Activated naive CD4-positive, alpha-beta T cell treated with anti-CD3 and anti-CD28 coated beads, Interleukin-2, amount 50 U/mL, for 72 hours (primary cell): Measurements from ENCODE around the gene BCAS3. TPM values are rescaled to one million over a fixed set of nuclear protein-coding genes. Genes with fewer than 3 reads are reported as not detected.
"Not testable (repeated sequence)": the region's sequence is repeated elsewhere in the genome, so short reads cannot be mapped to it uniquely, and the experiment has no call there.

Experiments
- ATAC-seq, 2 donors: fragments of 150-1000 bp; cut with Tn5 transposase; 2 replicates each; pipeline ENCODE4 v1.10.0; 2021; ENCODE audit warnings: mild to moderate bottlenecking in 2 of 2, moderate library complexity in 2 of 2
- DNase-seq, 2 donors: peaks; one replicate each; pipeline ENCODE4 v3.0.0; 2021 to 2022; ENCODE audit warnings: low spot score in 2 of 2
- H3K27ac Mint-ChIP-seq, 2 donors: one replicate each; pipeline ENCODE4 v1.8.0; 2022; ENCODE audit warnings: mild to moderate bottlenecking in 2 of 2, mixed read lengths in 2 of 2
- H3K36me3 Mint-ChIP-seq, 2 donors: one replicate each; pipeline ENCODE4 v1.8.0; 2022; ENCODE audit warnings: mixed read lengths in 2 of 2
- H3K9me3 Mint-ChIP-seq, 2 donors: one replicate each; pipeline ENCODE4 v1.8.0; 2022; ENCODE audit warnings: mixed read lengths in 2 of 2
- total RNA-seq, 2 donors: library from RNA; stranded (reverse); gene quantifications; one replicate each; pipeline ENCODE4 v1.2.3, GENCODE V29; 2022

The BCAS3 gene
- total RNA-seq, 2 donors from 2014 or later, result 10.5 to 24.4 TPM

GRCh38 chr17:60959696-60960095 is 282.0 kb downstream of the BCAS3 start:
- DNase-seq, result no peak
- no peak overlapping the region for H3K27ac Mint-ChIP-seq
- no peak for ATAC-seq

DNA sequence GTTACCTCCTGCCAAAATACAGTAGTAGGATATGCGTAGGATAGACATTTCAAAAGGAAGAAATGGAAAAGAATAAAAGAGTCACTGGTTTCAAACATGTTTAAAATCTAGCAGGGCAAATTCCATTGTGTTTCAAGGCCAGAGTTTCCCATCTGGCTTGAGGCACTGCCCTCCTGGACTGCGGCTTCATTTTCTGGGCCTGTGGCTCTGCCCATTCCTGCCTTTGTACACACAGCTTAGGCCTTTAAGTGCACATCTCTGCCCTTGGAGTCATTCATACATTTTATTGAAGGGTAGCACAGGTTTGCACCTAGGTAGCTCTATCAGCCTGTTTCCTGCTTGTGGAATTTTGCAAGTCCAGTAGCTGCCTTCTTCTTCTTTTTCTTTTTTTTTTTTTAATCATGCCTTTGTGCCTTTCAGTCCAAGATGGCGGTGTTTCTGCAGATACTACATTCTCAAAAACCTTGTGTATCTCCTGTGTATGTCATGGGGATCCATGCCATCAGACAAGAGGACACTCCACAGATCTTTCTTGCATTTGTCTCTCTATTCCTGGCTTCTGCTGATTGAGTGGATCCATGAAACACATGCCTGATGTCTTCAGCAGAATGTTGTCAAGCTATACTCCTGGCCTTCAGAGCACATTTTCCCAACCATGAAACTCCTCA is 282.9 kb downstream of the BCAS3 start:
- peaks cover 10 to 12% of the 10 kb centered on the region in 2 donors for H3K36me3 Mint-ChIP-seq
- H3K9me3 Mint-ChIP-seq, result peaks cover 9% of the 10 kb centered on the region in 2 donors
- DNase-seq (no peak), ATAC-seq (no peak)
- H3K27ac Mint-ChIP-seq, result no peak overlapping the region

More at GRCh38 chr17:60959696-60960095, 282.0 kb downstream of the BCAS3 start:
- Mint-ChIP-seq H3K36me3 (peaks cover 10 to 12% of the 10 kb centered on the region in 2 donors), H3K9me3 (peaks cover 9% of the 10 kb centered on the region in 2 donors)

- DNase-seq (no peak), ATAC-seq (no peak)
- no peak overlapping the region for H3K27ac Mint-ChIP-seq
- peaks cover 9 to 17% of the 10 kb centered on the region in 2 donors for H3K9me3 Mint-ChIP-seq
- peaks cover 19 to 22% of the 10 kb centered on the region in 2 donors for H3K36me3 Mint-ChIP-seq
Measured at GRCh38 chr17:60964160-60964559, 286.5 kb downstream of the BCAS3 start.

DNA sequence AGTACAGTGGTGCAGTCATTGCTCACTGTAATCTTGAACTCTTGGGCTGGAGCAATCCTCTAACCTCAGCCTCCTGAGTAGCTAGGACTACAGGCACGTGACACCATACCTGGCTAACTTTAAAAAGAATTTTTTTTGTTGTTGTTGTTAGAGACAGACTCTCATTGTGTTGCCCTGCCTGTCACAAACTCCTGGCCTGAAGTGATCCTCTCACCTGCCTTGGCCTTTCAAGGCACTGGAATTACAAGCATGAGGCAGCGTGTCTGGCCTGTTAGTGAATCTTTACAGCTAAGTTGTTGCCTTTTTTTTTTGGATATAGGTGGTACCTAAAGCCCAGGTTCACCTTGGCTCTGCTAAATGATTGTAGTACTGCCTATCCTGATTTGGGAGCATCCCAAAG is 290.6 kb downstream of the BCAS3 start:
- no peak for DNase-seq
- peaks cover 0 to 8% of the 10 kb centered on the region in 2 donors for H3K9me3 Mint-ChIP-seq
- ATAC-seq, result no peak
- H3K36me3 Mint-ChIP-seq, result peaks cover 13 to 17% of the 10 kb centered on the region in 2 donors
- H3K27ac Mint-ChIP-seq, result no peak overlapping the region

DNA sequence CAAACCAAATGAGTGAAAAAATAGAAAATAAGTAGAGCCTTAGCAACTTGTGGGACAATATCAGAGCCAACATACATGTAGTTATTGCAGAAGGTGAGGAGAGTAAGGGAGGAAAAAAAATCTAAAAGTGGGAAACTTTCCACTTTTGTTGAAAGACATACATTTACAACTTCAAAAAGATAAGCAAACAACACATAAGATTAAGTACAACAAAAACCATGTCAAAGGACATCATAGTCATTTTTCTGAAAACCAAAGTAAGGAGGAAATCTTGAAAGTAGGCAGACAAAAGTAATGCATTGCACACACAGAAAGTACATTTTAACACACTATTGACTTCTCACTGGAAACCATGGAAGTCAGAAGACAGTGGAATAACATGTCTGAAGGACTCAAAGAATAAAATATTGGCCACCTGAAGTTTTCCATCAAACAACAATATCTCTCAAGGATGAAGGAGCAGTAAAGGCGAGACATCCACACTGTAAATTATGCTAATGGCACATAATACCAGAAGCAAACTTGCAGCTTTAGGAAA is 291.9 kb downstream of the BCAS3 start:
- Mint-ChIP-seq H3K9me3 (peaks cover 0 to 8% of the 10 kb centered on the region in 2 donors), H3K27ac (no peak overlapping the region), H3K36me3 (peaks cover 6 to 17% of the 10 kb centered on the region in 2 donors)
- DNase-seq (no peak), ATAC-seq (no peak)

DNA sequence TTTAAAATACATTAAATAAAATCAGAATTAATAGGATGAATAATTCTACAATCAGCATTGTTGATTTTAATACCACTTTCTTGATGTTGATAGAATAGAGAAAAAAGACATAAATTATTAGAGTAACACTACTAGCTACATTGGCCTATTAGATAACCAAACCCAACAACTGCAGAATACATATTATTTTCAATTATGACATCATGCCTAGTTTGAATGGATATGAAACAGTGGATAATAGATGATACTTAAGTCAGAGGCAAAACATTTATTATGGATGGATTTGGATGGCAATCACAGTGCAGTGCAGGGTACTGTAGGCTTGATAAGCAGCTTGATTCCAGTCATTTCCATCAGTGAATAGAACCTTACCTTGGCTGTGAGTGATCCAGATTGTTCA is 293.1 kb downstream of the BCAS3 start:
- Mint-ChIP-seq H3K36me3 (peaks cover 6 to 17% of the 10 kb centered on the region in 2 donors), H3K27ac (no peak overlapping the region), H3K9me3 (peaks cover 0 to 8% of the 10 kb centered on the region in 2 donors)

GRCh38 chr17:60971515-60972369 is 294.1 kb downstream of the BCAS3 start:
- peaks cover 6 to 16% of the 10 kb centered on the region in 2 donors for H3K36me3 Mint-ChIP-seq
- H3K27ac Mint-ChIP-seq, result no peak overlapping the region
- peaks cover 0 to 3% of the 10 kb centered on the region in 2 donors for H3K9me3 Mint-ChIP-seq
- ATAC-seq, result peak in 1 of 2 donors; percentile 62
- peak in 1 of 2 donors; percentile 26 for DNase-seq

More for the DNA sequence above, 293.1 kb downstream of the BCAS3 start:
- DNase-seq, result no peak
- ATAC-seq, result no peak

GRCh38 chr17:60976861-60977260 is 299.2 kb downstream of the BCAS3 start:
- not testable (repeated sequence) for DNase-seq, ATAC-seq, H3K9me3 Mint-ChIP-seq, H3K27ac Mint-ChIP-seq, H3K36me3 Mint-ChIP-seq

- Mint-ChIP-seq H3K36me3 (no peaks in the 10 kb centered on the region), H3K27ac (no peak overlapping the region), H3K9me3 (no peaks in the 10 kb centered on the region)
- DNase-seq, result no peak
- ATAC-seq, result no peak
Measured at GRCh38 chr17:60989379-60989778, 311.7 kb downstream of the BCAS3 start.

- H3K27ac Mint-ChIP-seq, result no peak overlapping the region
- ATAC-seq, result no peak
- H3K9me3 Mint-ChIP-seq, result no peaks in the 10 kb centered on the region
- no peaks in the 10 kb centered on the region for H3K36me3 Mint-ChIP-seq
- no peak for DNase-seq
Measured at GRCh38 chr17:60989846-60990245, 312.2 kb downstream of the BCAS3 start.

DNA sequence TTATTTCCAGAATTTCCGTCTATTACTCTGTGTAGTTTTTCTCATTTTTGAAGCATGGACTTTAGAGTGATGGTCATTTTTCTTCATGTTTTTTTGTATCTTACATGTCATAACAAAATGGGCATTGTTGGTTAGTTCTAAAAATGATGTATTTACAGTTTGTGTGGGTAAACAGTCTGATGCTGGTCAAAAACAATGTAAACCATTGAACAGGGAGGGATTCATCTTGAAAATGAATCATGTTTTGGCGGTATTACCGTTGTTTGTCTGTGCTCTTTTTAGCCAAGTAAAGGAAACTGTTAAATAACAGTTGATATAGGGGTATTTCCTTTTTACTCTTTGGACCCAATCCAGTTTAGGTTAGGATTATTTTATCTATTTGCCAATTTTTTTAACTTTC is 315.8 kb downstream of the BCAS3 start:
- Mint-ChIP-seq H3K9me3 (no peaks in the 10 kb centered on the region), H3K36me3 (no peaks in the 10 kb centered on the region), H3K27ac (no peak overlapping the region)
- ATAC-seq (no peak), DNase-seq (no peak)

GRCh38 chr17:60995680-60996079 is 318.0 kb downstream of the BCAS3 start:
- no peak for ATAC-seq
- no peak overlapping the region for H3K27ac Mint-ChIP-seq
- H3K9me3 Mint-ChIP-seq, result no peaks in the 10 kb centered on the region
- DNase-seq, result no peak
- H3K36me3 Mint-ChIP-seq, result no peaks in the 10 kb centered on the region

DNA sequence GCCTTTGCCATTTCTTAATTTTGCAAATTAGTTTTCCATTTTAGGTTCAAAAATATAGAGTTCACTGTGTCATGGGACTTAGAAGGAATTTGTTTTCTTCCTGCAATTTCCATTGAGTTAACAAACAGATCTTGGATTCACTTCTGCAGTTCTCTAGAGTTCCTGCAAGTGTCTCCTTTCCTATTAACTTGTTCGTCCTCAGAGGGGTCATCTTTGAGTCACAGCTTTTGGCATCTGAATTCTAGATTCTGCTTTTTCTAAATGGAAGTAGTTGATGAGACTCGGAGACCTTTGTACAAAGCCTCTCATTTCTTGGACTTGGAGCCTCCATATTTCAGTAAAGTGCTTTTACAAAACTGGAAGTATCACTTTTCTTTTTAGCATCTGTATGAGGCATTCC is 323.3 kb downstream of the BCAS3 start:
- ATAC-seq, result no peak
- no peak overlapping the region for H3K27ac Mint-ChIP-seq
- no peaks in the 10 kb centered on the region for H3K36me3 Mint-ChIP-seq
- H3K9me3 Mint-ChIP-seq, result no peaks in the 10 kb centered on the region
- DNase-seq, result no peak

DNA sequence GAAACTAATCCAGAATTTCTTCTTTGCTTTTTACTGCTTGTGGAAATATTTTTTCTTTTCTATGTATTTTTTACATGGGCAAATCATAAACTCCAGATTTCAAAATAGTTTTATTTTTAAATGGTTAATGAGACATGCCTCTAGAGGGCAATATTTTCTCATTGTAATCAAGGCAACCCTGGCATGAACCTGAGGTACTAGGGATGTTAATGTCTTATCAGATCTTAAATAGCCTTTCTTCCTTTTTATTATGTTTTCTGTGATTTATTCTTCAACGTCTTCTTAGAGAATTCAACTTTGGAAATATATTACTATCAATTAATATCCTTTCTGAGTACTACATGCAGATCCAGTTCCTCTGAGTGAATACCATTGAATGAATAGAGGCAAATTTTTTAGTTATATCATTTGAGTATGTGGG is 324.7 kb downstream of the BCAS3 start:
- DNase-seq (no peak), ATAC-seq (no peak)
- Mint-ChIP-seq H3K9me3 (no peaks in the 10 kb centered on the region), H3K36me3 (no peaks in the 10 kb centered on the region), H3K27ac (no peak overlapping the region)

- Mint-ChIP-seq H3K9me3 (no peaks in the 10 kb centered on the region), H3K36me3 (no peaks in the 10 kb centered on the region), H3K27ac (no peak overlapping the region)
- ATAC-seq (no peak), DNase-seq (no peak)
Measured at GRCh38 chr17:61005358-61005757, 327.7 kb downstream of the BCAS3 start.

GRCh38 chr17:61005958-61006357 is 328.3 kb downstream of the BCAS3 start:
- ATAC-seq, result not testable (repeated sequence)

GRCh38 chr17:61007980-61008379 is 330.3 kb downstream of the BCAS3 start:
- H3K9me3 Mint-ChIP-seq, result no peaks in the 10 kb centered on the region
- H3K27ac Mint-ChIP-seq, result no peak overlapping the region
- no peak for ATAC-seq

More at GRCh38 chr17:61005958-61006357, 328.3 kb downstream of the BCAS3 start:
- not testable (repeated sequence) for DNase-seq, H3K36me3 Mint-ChIP-seq, H3K9me3 Mint-ChIP-seq, H3K27ac Mint-ChIP-seq

More at GRCh38 chr17:61007980-61008379, 330.3 kb downstream of the BCAS3 start:
- DNase-seq, result no peak
- no peaks in the 10 kb centered on the region for H3K36me3 Mint-ChIP-seq
